IPS-15b (cell line): Measurements from ENCODE around the gene DNAJA3.
A peak's percentile ranks its signal among the peaks of the same experiment; 100 is the strongest.

Source experiments
- H3K27me3 ChIP-seq: one replicate; pipeline ENCODE4 v1.6.1; 2013; ENCODE audit warnings: low read length; ENCODE audit not compliant: control insufficient read depth, insufficient read depth
- H3K36me3 ChIP-seq: one replicate; pipeline ENCODE4 v1.6.1; 2013; ENCODE audit warnings: low read length; ENCODE audit not compliant: control insufficient read depth, insufficient read depth
- H3K4me1 ChIP-seq: one replicate; pipeline ENCODE4 v1.6.1; 2013; ENCODE audit warnings: mild to moderate bottlenecking, low read length; ENCODE audit not compliant: control insufficient read depth, insufficient read depth
- H3K4me3 ChIP-seq: one replicate; pipeline ENCODE4 v1.5.1; 2013; ENCODE audit warnings: low read depth, low read length
- H3K9ac ChIP-seq: one replicate; pipeline ENCODE4 v1.6.1; 2013; ENCODE audit warnings: low read depth, mild to moderate bottlenecking, low read length
- H3K9me3 ChIP-seq: one replicate; pipeline ENCODE4 v1.6.1; 2013; ENCODE audit warnings: mild to moderate bottlenecking, low read length; ENCODE audit not compliant: control insufficient read depth, insufficient read depth

The DNAJA3 gene

DNA sequence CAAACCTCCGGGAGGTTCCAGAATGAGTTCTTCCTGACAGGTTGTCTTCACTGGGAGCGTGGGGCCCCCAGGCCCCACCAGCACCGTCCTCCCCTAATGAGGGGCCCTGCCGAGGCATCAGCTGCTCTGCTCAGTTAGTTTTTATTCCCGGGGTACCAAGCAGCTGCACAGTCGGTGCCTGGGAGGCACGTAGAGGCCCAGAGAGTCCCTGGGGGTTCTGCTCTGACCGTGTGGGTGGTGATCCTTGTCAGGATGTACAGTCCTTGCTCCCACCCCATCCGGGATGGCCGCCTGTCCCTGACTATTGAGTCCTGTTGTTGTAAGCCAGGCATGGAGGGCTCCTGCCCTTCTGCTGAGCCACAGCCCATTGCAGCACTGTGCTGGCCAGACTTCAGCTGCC lies 30.3 kb downstream of the DNAJA3 start:
- Histone ChIP-seq H3K36me3 (peaks cover 17% of the 10 kb centered on the region), H3K9ac (no peak overlapping the region), H3K4me3 (no peak overlapping the region), H3K27me3 (no peaks in the 10 kb centered on the region), H3K4me1 (no peaks in the 10 kb centered on the region), H3K9me3 (no peaks in the 10 kb centered on the region)

DNA sequence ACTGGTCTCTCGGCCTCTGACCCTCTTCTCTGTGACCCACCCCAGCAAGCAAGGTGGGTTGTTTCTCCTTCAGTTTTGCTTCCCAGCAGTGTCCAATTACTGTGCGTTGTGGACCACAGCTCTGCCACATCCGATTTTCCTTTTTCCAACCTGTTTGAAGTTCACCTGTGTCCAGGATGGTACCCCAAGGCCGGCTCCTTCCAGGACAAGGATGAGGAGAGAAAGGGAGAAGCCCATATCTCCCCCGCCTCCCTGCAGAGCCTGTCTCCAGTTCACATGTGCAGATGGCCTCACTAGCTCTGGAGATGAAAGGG lies 35.2 kb downstream of the DNAJA3 start:
- no peak overlapping the region for H3K9ac ChIP-seq
- H3K36me3 ChIP-seq: peaks cover 31% of the 10 kb centered on the region
- H3K4me3 ChIP-seq: no peak overlapping the region
- H3K27me3 ChIP-seq: no peaks in the 10 kb centered on the region
- H3K9me3 ChIP-seq: no peaks in the 10 kb centered on the region
- H3K4me1 ChIP-seq: peaks cover 2% of the 10 kb centered on the region

DNA sequence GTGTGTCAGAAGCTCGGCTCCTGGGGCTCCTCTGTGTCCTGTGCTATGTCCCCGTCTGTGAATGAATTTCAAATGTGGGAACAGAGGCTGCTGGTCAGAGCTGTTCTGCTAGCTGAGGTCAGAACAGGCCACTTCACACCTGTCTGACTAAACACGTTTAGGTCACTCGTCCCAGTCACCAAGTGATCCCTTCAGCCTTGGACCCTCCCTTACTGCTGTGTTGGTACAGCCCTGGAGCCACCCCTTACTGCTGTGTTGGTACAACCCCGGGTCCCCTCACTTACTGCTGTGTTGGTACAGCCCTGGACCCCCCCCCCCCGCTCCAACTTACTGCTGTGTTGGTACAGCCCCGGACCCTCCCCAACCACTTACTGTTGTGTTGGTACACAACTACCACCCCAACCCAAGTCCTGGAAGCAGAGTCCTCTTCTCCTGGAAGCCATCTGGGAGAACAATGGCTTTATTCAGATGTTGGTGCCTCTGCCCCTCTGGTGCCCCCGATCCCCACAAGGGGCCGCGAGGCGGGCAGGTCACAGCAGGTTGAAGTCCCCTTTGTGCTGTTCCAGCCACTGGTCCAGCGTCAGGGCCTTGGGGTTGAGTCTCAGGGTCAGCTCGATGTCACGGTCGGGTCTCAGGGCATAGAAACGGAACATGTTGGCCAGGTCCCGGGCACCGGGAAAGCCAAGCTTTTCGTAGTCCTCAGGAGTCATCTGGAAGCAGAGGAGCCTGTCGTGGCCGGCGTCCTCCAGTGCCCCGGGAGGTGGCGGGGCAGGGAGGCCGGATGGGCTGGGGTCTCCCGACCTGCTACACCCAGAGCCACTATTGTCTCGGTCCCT lies 35.8 kb downstream of the DNAJA3 start:
- Histone ChIP-seq H3K9ac (no peak overlapping the region), H3K36me3 (peaks cover 33% of the 10 kb centered on the region)

GRCh38 chr16:4463522-4464163 lies 38.0 kb downstream of the DNAJA3 start:
- Histone ChIP-seq H3K4me1 (peaks cover 2% of the 10 kb centered on the region), H3K27me3 (no peaks in the 10 kb centered on the region), H3K36me3 (peaks cover 48% of the 10 kb centered on the region), H3K4me3 (no peak overlapping the region), H3K9me3 (no peaks in the 10 kb centered on the region), H3K9ac (no peak overlapping the region)

More for the DNA sequence above, 35.8 kb downstream of the DNAJA3 start:
- no peaks in the 10 kb centered on the region for H3K27me3 ChIP-seq
- H3K4me3 ChIP-seq: no peak overlapping the region
- peaks cover 2% of the 10 kb centered on the region for H3K4me1 ChIP-seq
- no peaks in the 10 kb centered on the region for H3K9me3 ChIP-seq

GRCh38 chr16:4465977-4466779 lies 40.5 kb downstream of the DNAJA3 start:
- peaks cover 54% of the 10 kb centered on the region for H3K36me3 ChIP-seq
- H3K27me3 ChIP-seq: no peaks in the 10 kb centered on the region
- no peaks in the 10 kb centered on the region for H3K9me3 ChIP-seq
- no peak overlapping the region for H3K9ac ChIP-seq
- no peak overlapping the region for H3K4me3 ChIP-seq
- peaks cover under 1% of the 10 kb centered on the region for H3K4me1 ChIP-seq

DNA sequence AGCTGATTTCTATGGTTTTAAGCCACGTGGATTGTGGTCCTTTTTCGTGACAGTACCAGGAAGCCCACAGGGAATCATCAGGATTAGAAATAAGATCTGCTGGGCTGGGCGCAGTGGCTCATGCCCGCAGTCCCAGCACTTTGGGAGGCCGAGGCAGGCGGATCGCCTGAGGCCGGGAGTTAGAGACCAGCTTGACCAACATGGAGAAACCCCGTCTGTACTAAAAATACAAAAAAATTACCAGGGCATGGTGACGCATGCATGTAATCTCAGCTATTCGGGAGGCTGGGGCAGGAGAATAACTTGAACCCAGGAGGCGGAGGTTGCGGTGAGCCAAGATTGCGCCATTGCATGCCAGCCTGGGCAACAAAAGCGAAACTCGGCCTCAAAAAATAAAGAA lies 42.2 kb downstream of the DNAJA3 start:
- H3K36me3 ChIP-seq: peaks cover 51% of the 10 kb centered on the region
- no peaks in the 10 kb centered on the region for H3K27me3 ChIP-seq
- H3K4me3 ChIP-seq: no peak overlapping the region
- H3K4me1 ChIP-seq: peaks cover 1% of the 10 kb centered on the region
- no peaks in the 10 kb centered on the region for H3K9me3 ChIP-seq
- no peak overlapping the region for H3K9ac ChIP-seq

DNA sequence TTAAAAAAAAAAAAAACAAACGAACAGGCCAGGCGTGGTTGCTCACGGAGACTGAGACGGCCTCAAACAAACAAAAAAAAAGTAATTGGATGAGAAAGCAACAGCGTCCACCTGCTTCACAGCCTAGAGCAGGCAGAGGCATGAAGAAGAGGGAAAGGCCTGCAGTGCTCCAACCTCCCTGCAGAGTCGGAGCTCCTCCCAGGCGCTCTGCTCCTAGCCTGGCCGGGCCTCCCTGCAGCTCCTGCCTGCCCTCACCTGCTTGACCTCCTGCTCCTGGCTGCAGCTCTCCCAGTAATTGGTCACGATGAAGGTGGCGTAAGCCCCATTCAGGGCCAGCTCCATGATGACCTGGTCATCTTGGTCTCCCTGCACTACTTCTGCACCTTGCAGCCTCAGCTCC lies 43.3 kb downstream of the DNAJA3 start:
- Histone ChIP-seq H3K36me3 (peaks cover 42% of the 10 kb centered on the region), H3K27me3 (no peaks in the 10 kb centered on the region), H3K4me3 (no peak overlapping the region), H3K9me3 (no peaks in the 10 kb centered on the region), H3K9ac (no peak overlapping the region), H3K4me1 (peaks cover 4% of the 10 kb centered on the region)

- H3K9ac ChIP-seq: no peak overlapping the region
- no peaks in the 10 kb centered on the region for H3K9me3 ChIP-seq
- no peaks in the 10 kb centered on the region for H3K27me3 ChIP-seq
- H3K36me3 ChIP-seq: peaks cover 16% of the 10 kb centered on the region
- H3K4me1 ChIP-seq: peaks cover 7% of the 10 kb centered on the region
- no peak overlapping the region for H3K4me3 ChIP-seq
These were observed 46.2 kb downstream of the DNAJA3 start for GRCh38 chr16:4471869-4472268.

DNA sequence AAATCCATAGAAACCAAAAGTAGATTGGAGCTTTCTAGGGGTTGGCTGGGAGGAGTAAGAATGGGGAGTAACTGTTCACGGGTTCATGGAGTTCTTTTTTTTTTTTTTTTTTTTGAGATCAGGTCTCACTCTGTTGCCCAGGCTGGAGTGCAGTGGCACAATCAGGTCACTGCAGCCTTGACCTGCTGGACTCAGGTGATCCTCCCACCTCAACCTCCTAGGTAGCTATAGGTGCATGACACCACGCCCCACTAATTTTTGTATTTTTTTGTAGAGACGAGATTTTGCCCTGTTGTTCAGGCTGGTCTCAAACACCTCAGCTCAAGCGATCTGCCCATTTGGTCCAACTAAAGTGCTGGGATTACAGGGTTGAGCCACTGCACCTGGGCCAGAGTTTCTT lies 47.2 kb downstream of the DNAJA3 start:
- H3K4me1 ChIP-seq: peaks cover 7% of the 10 kb centered on the region
- H3K4me3 ChIP-seq: no peak overlapping the region
- H3K27me3 ChIP-seq: no peaks in the 10 kb centered on the region
- H3K9me3 ChIP-seq: no peaks in the 10 kb centered on the region
- no peak overlapping the region for H3K9ac ChIP-seq
- H3K36me3 ChIP-seq: peaks cover 10% of the 10 kb centered on the region

GRCh38 chr16:4474192-4474961 lies 48.7 kb downstream of the DNAJA3 start, which contains the start of gene NMRAL1:
Gene NMRAL1, minus strand, starts transcription at chr16:4474625. Its CDS starts 493 bp downstream, at chr16:4474132.
- no peaks in the 10 kb centered on the region for H3K36me3 ChIP-seq
- no peaks in the 10 kb centered on the region for H3K9me3 ChIP-seq
- peak within 1 kb of the TSS; percentile 79 for H3K9ac ChIP-seq
- H3K4me3 ChIP-seq: peak within 1 kb of the TSS; percentile 67
- peaks cover 7% of the 10 kb centered on the region for H3K4me1 ChIP-seq
- H3K27me3 ChIP-seq: no peaks in the 10 kb centered on the region
